Mesenchymal stem cell (in vitro differentiated cells and primary cell): ENCODE data around the gene BTN1A1.

Source experiments
- DNase-seq: peaks from one replicate; pipeline ENCODE4 v3.0.0-alpha.2; 2013
- H2AFZ ChIP-seq: one replicate; pipeline ENCODE4 v1.6.1; 2013; ENCODE audit warnings: low read depth, mild to moderate bottlenecking, control low read depth, inconsistent platforms, low read length, moderate library complexity
- H2AK5ac ChIP-seq: 2 replicates; pipeline ENCODE4 v1.6.1; 2013; ENCODE audit warnings: low read length, moderate library complexity, mild to moderate bottlenecking, inconsistent platforms; ENCODE audit not compliant: severe bottlenecking
- H2BK120ac ChIP-seq: one replicate; pipeline ENCODE4 v1.6.1; 2013; ENCODE audit warnings: low read depth, mild to moderate bottlenecking, inconsistent platforms, low read length, moderate library complexity
- H2BK12ac ChIP-seq, 2 experiments: one replicate each; pipeline ENCODE4 v1.6.1; 2013; ENCODE audit warnings: inconsistent platforms in 2 of 2, low read length in 2 of 2, mild to moderate bottlenecking in 2 of 2, moderate library complexity in 2 of 2, control low read depth in 1 of 2
- H2BK15ac ChIP-seq: one replicate; pipeline ENCODE4 v1.6.1; 2013; ENCODE audit warnings: mild to moderate bottlenecking, low read depth, inconsistent platforms; ENCODE audit not compliant: poor library complexity, severe bottlenecking
- H2BK5ac ChIP-seq: 2 replicates; pipeline ENCODE4 v1.6.1; 2013; ENCODE audit warnings: low read depth, mild to moderate bottlenecking, low read length, control low read depth, inconsistent platforms; ENCODE audit not compliant: poor library complexity, severe bottlenecking
- H3K14ac ChIP-seq, 2 experiments: one replicate each; pipeline ENCODE4 v1.6.1; 2013; ENCODE audit warnings: inconsistent platforms in 2 of 2, low read length in 2 of 2, control low read depth in 1 of 2, mild to moderate bottlenecking in 1 of 2, moderate library complexity in 1 of 2
- H3K18ac ChIP-seq, 2 experiments: one replicate each; pipeline ENCODE4 v1.6.1; 2013; ENCODE audit warnings: inconsistent platforms in 2 of 2, low read length in 2 of 2, control low read depth in 1 of 2, low read depth in 1 of 2, mild to moderate bottlenecking in 1 of 2
- H3K23ac ChIP-seq, 2 experiments: one replicate each; pipeline ENCODE4 v1.6.1; 2013; ENCODE audit warnings: inconsistent platforms in 2 of 2, low read length in 2 of 2, mild to moderate bottlenecking in 2 of 2, moderate library complexity in 2 of 2, control low read depth in 1 of 2
- H3K27ac ChIP-seq: 2 replicates; pipeline ENCODE4 v1.5.1; 2013; ENCODE audit warnings: mild to moderate bottlenecking, moderate library complexity, low read length, control low read depth, inconsistent platforms; ENCODE audit not compliant: poor library complexity, severe bottlenecking
- H3K27me3 ChIP-seq, 2 experiments: 2 replicates each; pipeline versions ENCODE4 v1.6.1 to v1.7.0; 2013; ENCODE audit warnings: low read length in 2 of 2, mild to moderate bottlenecking in 2 of 2, moderate library complexity in 2 of 2, control low read depth in 1 of 2, inconsistent platforms in 1 of 2; ENCODE audit not compliant: control insufficient read depth in 1 of 2, insufficient read depth in 1 of 2
- H3K36me3 ChIP-seq, 2 experiments: 2 replicates each; pipeline versions ENCODE4 v1.6.1 to v1.7.0; 2013; ENCODE audit warnings: low read length in 2 of 2, control low read depth in 1 of 2, inconsistent platforms in 1 of 2, low read depth in 1 of 2, mild to moderate bottlenecking in 1 of 2; ENCODE audit not compliant: insufficient read depth in 2 of 2, control insufficient read depth in 1 of 2
- H3K4ac ChIP-seq, 2 experiments: one replicate each; pipeline ENCODE4 v1.6.1; 2013; ENCODE audit warnings: inconsistent platforms in 2 of 2, low read length in 2 of 2, mild to moderate bottlenecking in 2 of 2, moderate library complexity in 2 of 2, control low read depth in 1 of 2, low read depth in 1 of 2
- H3K4me1 ChIP-seq: 2 replicates; pipeline ENCODE4 v1.6.1; 2013; ENCODE audit warnings: low read depth, low read length, control low read depth; ENCODE audit not compliant: control insufficient read depth, insufficient read depth
- H3K4me2 ChIP-seq: 2 replicates; pipeline ENCODE4 v1.6.1; 2013; ENCODE audit warnings: low read length, mild to moderate bottlenecking, inconsistent platforms; ENCODE audit not compliant: poor library complexity, severe bottlenecking
- H3K4me3 ChIP-seq, 2 experiments: 2 replicates each; pipeline versions ENCODE4 v1.5.1 to v1.7.0; 2013; ENCODE audit warnings: low read length in 2 of 2, mild to moderate bottlenecking in 2 of 2, control low read depth in 1 of 2, low read depth in 1 of 2; ENCODE audit not compliant: insufficient read depth in 1 of 2
- H3K79me1 ChIP-seq: replicated peaks from 2 replicates; pipeline ENCODE4 v1.6.1; 2013; ENCODE audit warnings: mild to moderate bottlenecking, control low read depth, low read length, inconsistent platforms; ENCODE audit not compliant: poor library complexity, severe bottlenecking
- H3K9ac ChIP-seq: 2 replicates; pipeline ENCODE4 v1.7.0; 2013; ENCODE audit warnings: mild to moderate bottlenecking, low read length, moderate library complexity
- H3K9me3 ChIP-seq: 2 replicates; pipeline ENCODE4 v1.7.0; 2013; ENCODE audit warnings: mild to moderate bottlenecking, low read length; ENCODE audit not compliant: control insufficient read depth
- H4K8ac ChIP-seq: one replicate; pipeline ENCODE4 v1.6.1; 2013; ENCODE audit warnings: inconsistent platforms, mild to moderate bottlenecking, low read length, moderate library complexity
- H4K91ac ChIP-seq: one replicate; pipeline ENCODE4 v1.6.1; 2013; ENCODE audit warnings: mild to moderate bottlenecking, low read length, inconsistent platforms
- WGBS: methylation state at CpG from one replicate; pipeline ENCODE4 v1.1.7; 2013; ENCODE audit warnings: mixed read lengths; 5-methylcytosine and 5-hydroxymethylcytosine counted together

Gene BTN1A1

GRCh38 chr6:26520237-26520849 lies 20.2 kb downstream of the BTN1A1 start:
- Histone ChIP-seq H2BK5ac (no peak overlapping the region), H2BK120ac (no peak overlapping the region), H2AFZ (no peak overlapping the region), H3K4me3 (peak overlapping the region in 1 of 2 experiments; percentile 78), H3K4ac (no peak overlapping the region), H3K79me1 (no peaks in the 10 kb centered on the region), H3K4me2 (peak overlapping the region; percentile 4), H3K23ac (no peak overlapping the region), H4K8ac (peak overlapping the region; percentile 61), H2BK12ac (no peak overlapping the region), H3K9me3 (no peaks in the 10 kb centered on the region), H3K27ac (peak overlapping the region; percentile 62), H3K36me3 (no peaks in the 10 kb centered on the region), H3K4me1 (peaks cover 4% of the 10 kb centered on the region), H3K9ac (peak overlapping the region; percentile 87), H3K27me3 (no peaks in the 10 kb centered on the region), H3K14ac (no peak overlapping the region), H2AK5ac (no peak overlapping the region), H4K91ac (no peak overlapping the region), H3K18ac (no peak overlapping the region), H2BK15ac (no peak overlapping the region)
- DNase-seq = no peak
- 40% methylated on average over 11 of the region's 21 CpGs for WGBS

DNA sequence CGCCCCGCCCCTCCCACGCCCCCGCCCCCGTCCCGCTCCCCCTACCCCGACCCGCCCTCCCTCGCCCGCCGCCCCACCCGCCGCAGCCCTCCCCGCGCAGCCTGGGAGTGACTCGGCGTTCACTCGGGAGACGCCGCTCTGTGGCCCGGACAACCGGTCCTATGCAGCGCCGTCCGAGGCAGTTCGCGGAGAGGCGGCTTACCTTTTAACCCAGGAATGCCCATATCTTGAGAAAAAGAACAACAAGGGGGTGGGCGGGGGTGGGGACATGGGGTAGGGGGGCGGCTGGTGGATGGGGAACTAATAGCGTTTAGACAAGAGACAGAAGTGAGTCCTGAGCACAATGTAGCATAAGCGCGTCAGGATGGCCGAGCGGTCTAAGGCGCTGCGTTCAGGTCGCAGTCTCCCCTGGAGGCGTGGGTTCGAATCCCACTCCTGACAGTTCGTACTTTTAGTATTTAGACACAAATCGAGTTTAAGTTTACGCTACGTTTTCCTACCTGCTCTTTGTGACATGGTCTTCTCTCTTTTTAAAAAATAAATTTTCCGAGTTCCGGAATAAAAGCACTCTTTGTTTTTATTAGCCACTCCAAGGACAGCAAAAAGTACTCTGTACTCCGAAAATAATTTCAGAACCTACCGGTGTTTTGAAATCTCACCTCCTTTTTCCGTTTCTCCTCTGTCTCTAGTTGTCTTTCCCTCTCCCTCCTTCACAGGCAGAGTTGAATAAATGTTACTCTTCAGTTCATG lies 20.9 kb downstream of the BTN1A1 start:
- under 1% methylated on average over 36 of the region's 49 CpGs for WGBS

DNA sequence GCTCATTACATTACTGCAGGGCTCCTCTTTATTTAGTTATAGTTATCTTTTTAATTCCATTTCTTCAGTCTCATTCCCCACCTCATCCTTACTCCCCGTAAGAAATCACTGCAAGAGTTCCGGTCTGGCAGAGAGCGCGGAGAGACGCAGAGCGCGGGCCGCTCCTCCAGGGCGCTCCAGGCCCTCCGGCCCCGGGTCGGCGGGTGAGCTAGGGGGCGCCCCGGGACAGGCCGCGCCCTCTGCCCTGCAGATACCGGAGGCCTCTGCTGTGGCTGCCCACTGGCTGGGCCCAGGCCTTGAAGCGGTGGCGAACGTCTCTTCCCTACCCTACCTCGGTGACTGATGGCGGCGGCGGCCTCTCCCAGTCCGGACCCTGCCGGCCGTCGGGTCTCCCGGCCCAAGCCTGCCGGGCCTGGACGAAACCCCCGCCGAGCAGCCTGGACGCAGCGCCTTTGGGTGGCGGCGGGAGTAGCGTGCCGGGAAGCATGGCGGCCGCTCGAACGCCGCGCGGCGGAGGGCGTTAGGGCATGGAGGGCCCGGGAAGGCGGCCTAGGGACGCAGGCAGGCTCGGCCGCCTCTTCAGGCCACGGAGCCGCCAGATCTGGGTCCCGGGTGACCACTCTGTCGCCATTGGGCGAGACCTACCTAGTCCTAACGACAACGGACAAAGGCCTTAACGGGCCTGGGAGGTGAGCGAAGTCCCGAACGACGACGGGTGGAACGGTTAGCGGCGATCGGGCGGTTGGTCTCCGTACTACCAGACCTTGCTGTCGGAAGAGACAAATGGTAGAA lies 21.7 kb downstream of the BTN1A1 start:
- H2BK12ac ChIP-seq = peak overlapping the region in 1 of 2 experiments; percentile 72
- peak overlapping the region; percentile 70 for H3K4me2 ChIP-seq
- H3K23ac ChIP-seq = peak overlapping the region in 1 of 2 experiments; percentile 72
- H3K36me3 ChIP-seq = no peaks in the 10 kb centered on the region
- peak overlapping the region; percentile 87 for H4K8ac ChIP-seq
- H2AFZ ChIP-seq = peak overlapping the region; percentile 85
- peak overlapping the region; percentile 64 to 97 for H3K14ac ChIP-seq
- peak overlapping the region; percentile 62 for H2BK15ac ChIP-seq
- peak overlapping the region; percentile 97 for H3K27ac ChIP-seq
- H3K18ac ChIP-seq = peak overlapping the region; percentile 35 to 99
- H3K4me1 ChIP-seq = peaks cover 4% of the 10 kb centered on the region
- DNase-seq = peak; percentile 81
- no peak overlapping the region for H2AK5ac ChIP-seq
- peaks cover 2% of the 10 kb centered on the region for H3K79me1 ChIP-seq
- peak overlapping the region; percentile 82 for H2BK5ac ChIP-seq
- H2BK120ac ChIP-seq = peak overlapping the region; percentile 94
- H3K9me3 ChIP-seq = no peaks in the 10 kb centered on the region
- H3K4ac ChIP-seq = peak overlapping the region; percentile 72 to 96
- WGBS = 3% methylated on average over 74 of the region's 74 CpGs
- peak overlapping the region; percentile 67 to 81 for H3K4me3 ChIP-seq
- H3K9ac ChIP-seq = peak overlapping the region; percentile 91
- peak overlapping the region; percentile 98 for H4K91ac ChIP-seq
- no peaks in the 10 kb centered on the region for H3K27me3 ChIP-seq

More for the DNA sequence above, 20.9 kb downstream of the BTN1A1 start:
- peak; percentile 88 for DNase-seq
- Histone ChIP-seq H3K14ac (no peak overlapping the region), H2BK12ac (no peak overlapping the region), H3K18ac (peak overlapping the region; percentile 35 to 60), H3K36me3 (no peaks in the 10 kb centered on the region), H3K9me3 (no peaks in the 10 kb centered on the region), H3K9ac (peak overlapping the region; percentile 91), H2AK5ac (no peak overlapping the region), H3K27me3 (no peaks in the 10 kb centered on the region), H2BK5ac (peak overlapping the region; percentile 82), H2BK120ac (no peak overlapping the region), H3K23ac (no peak overlapping the region), H3K79me1 (peaks cover 2% of the 10 kb centered on the region), H3K4ac (no peak overlapping the region), H2AFZ (no peak overlapping the region), H3K4me1 (peaks cover 4% of the 10 kb centered on the region), H3K27ac (peak overlapping the region; percentile 97), H3K4me2 (peak overlapping the region; percentile 70), H4K91ac (no peak overlapping the region), H4K8ac (no peak overlapping the region), H3K4me3 (peak overlapping the region; percentile 53 to 81), H2BK15ac (no peak overlapping the region)
